ENCODE results near the gene PCDHGC5.
A peak's percentile ranks its signal among the peaks of the same experiment; 100 is the strongest.

DNA sequence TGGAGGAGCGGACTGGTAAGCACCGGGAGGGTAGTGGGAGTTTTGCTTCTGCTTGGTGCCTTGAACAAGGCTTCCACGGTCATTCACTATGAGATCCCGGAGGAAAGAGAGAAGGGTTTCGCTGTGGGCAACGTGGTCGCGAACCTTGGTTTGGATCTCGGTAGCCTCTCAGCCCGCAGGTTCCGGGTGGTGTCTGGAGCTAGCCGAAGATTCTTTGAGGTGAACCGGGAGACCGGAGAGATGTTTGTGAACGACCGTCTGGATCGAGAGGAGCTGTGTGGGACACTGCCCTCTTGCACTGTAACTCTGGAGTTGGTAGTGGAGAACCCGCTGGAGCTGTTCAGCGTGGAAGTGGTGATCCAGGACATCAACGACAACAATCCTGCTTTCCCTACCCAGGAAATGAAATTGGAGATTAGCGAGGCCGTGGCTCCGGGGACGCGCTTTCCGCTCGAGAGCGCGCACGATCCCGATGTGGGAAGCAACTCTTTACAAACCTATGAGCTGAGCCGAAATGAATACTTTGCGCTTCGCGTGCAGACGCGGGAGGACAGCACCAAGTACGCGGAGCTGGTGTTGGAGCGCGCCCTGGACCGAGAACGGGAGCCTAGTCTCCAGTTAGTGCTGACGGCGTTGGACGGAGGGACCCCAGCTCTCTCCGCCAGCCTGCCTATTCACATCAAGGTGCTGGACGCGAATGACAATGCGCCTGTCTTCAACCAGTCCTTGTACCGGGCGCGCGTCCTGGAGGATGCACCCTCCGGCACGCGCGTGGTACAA lies 12.6 kb upstream of the PCDHGC5 start:
- TF ChIP-seq, protein P1, sequence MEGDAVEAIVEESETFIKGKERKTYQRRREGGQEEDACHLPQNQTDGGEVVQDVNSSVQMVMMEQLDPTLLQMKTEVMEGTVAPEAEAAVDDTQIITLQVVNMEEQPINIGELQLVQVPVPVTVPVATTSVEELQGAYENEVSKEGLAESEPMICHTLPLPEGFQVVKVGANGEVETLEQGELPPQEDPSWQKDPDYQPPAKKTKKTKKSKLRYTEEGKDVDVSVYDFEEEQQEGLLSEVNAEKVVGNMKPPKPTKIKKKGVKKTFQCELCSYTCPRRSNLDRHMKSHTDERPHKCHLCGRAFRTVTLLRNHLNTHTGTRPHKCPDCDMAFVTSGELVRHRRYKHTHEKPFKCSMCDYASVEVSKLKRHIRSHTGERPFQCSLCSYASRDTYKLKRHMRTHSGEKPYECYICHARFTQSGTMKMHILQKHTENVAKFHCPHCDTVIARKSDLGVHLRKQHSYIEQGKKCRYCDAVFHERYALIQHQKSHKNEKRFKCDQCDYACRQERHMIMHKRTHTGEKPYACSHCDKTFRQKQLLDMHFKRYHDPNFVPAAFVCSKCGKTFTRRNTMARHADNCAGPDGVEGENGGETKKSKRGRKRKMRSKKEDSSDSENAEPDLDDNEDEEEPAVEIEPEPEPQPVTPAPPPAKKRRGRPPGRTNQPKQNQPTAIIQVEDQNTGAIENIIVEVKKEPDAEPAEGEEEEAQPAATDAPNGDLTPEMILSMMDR (IDR thresholded peaks at IDR 0.05), result no peak
- peak in 1 of 2 donors; percentile 7 for TF ChIP-seq POLR2A (IDR thresholded peaks at IDR 0.05)

All from tibial nerve (tissue), 3 donors.